HepG2 (cell line): ENCODE results near the gene GUK1. TPM values are rescaled to one million over a fixed set of nuclear protein-coding genes. Genes with fewer than 3 reads are reported as not detected.
A peak's percentile ranks its signal among the peaks of the same experiment; 100 is the strongest.

Experiments
- EZH2 ChIP-seq: conservative IDR thresholded peaks from 2 replicates; pipeline ENCODE4 v1.6.1; 2012; ENCODE audit warnings: mild to moderate bottlenecking, low read depth, low read length, moderate library complexity
- GABPA ChIP-seq, 2 experiments: IDR thresholded peaks; 2 replicates each; pipeline ENCODE4 v1.6.1; 2011 to 2016; ENCODE audit warnings: low read depth in 2 of 2, low read length in 1 of 2, missing biosample characterization in 1 of 2, missing genetic modification characterization in 1 of 2
- GATAD1 ChIP-seq: IDR thresholded peaks from 2 replicates; pipeline ENCODE4 v1.6.1; 2016; ENCODE audit warnings: missing genetic modification reagents, missing compliant biosample characterization
- GFI1 ChIP-seq: sonication (generic); formaldehyde crosslinking; IDR thresholded peaks from 2 replicates; pipeline ENCODE4 v1.5.0; 2020; ENCODE audit warnings: missing genetic modification reagents, mild to moderate bottlenecking, borderline replicate concordance
- JUNB ChIP-seq: sonication (generic); formaldehyde crosslinking; IDR thresholded peaks from 2 replicates; pipeline ENCODE4 v1.8.0; 2022; ENCODE audit warnings: missing genetic modification reagents, mild to moderate bottlenecking, borderline replicate concordance
- KIAA2018 ChIP-seq: sonication (generic); formaldehyde crosslinking; IDR thresholded peaks from 2 replicates; pipeline ENCODE4 v1.5.0; 2020; ENCODE audit warnings: mild to moderate bottlenecking, missing genetic modification reagents, borderline replicate concordance
- LCORL ChIP-seq, 2 experiments: fragments of 450-650 bp in 1 of 2; sonication (generic) in 1 of 2; formaldehyde crosslinking in 1 of 2; IDR thresholded peaks; 2 replicates each; pipeline versions ENCODE4 v1.5.0 to v1.6.1; 2017 to 2020; ENCODE audit warnings: antibody characterized with exemption in 1 of 2, missing genetic modification reagents in 1 of 2
- PRDM15 ChIP-seq: sonication (generic); formaldehyde crosslinking; IDR thresholded peaks from 2 replicates; pipeline ENCODE4 v1.4.0; 2020; ENCODE audit warnings: missing genetic modification reagents
- SMAD3 ChIP-seq: sonication (generic); formaldehyde crosslinking; IDR thresholded peaks from 2 replicates; pipeline ENCODE4 v1.4.0; 2020; ENCODE audit warnings: missing genetic modification reagents
- THAP11 ChIP-seq: IDR thresholded peaks from 2 replicates; pipeline ENCODE4 v1.6.1; 2016; ENCODE audit warnings: missing biosample characterization, missing genetic modification reagents
- ZBTB39 ChIP-seq: sonication (generic); formaldehyde crosslinking; IDR thresholded peaks from 2 replicates; pipeline ENCODE4 v1.5.0; 2020; ENCODE audit warnings: missing genetic modification reagents
- ZNF20 ChIP-seq: sonication (generic); formaldehyde crosslinking; IDR thresholded peaks from 2 replicates; pipeline ENCODE4 v1.4.0; 2020; ENCODE audit warnings: mild to moderate bottlenecking, moderate library complexity, missing genetic modification reagents
- ZNF746 ChIP-seq: sonication (generic); formaldehyde crosslinking; IDR thresholded peaks from 2 replicates; pipeline ENCODE4 v1.8.0; 2022; ENCODE audit warnings: mild to moderate bottlenecking, missing genetic modification reagents
- ZNF839 ChIP-seq: sonication (generic); formaldehyde crosslinking; IDR thresholded peaks from 2 replicates; pipeline ENCODE4 v1.4.0; 2020; ENCODE audit warnings: missing genetic modification reagents, mild to moderate bottlenecking, borderline replicate concordance
- polyA plus RNA-seq, 8 experiments: library from polyadenylated mRNA; depleted of rRNA in 3 of 8; stranded (reverse) in 7 of 8; unstranded in 1 of 8; fragments of >200 nt; fragmentation: Illumina TruSeq in 4 of 8; extraction: Trizol in 4 of 8; gene quantifications; 2 replicates each; pipeline versions ENCODE4 v1.2.1 to v1.2.3, GENCODE V29; 2011 to 2016; ENCODE audit warnings: low read depth in 4 of 8, missing spikeins in 1 of 8, mixed read lengths in 1 of 8; ENCODE audit not compliant: insufficient read depth in 1 of 8
- total RNA-seq, 5 experiments: library from RNA; depleted of rRNA; stranded (reverse); fragments of >200 nt; fragmentation: Illumina TruSeq; extraction: Trizol; gene quantifications; 2 replicates each; pipeline ENCODE4 v1.2.3, GENCODE V29; 2016; ENCODE audit warnings: low read depth in 1 of 5

The GUK1 gene
- total and polyA plus RNA-seq, 2 of the 13 experiments (the other 11 are each of a cell fraction or from before 2014, with no cell fraction given): 116 to 154 TPM

- TF ChIP-seq GFI1: peak; percentile 72; the same call in 1 of the 2 replicates
- 0 out of 2 replicates have a peak, but pooled peaks have one; percentile 57 for TF ChIP-seq SMAD3 (CRISPR knock-in tag)
- TF ChIP-seq EZH2: no peak
- peak; percentile 87 for TF ChIP-seq GATAD1
- peak; percentile 88 for TF ChIP-seq THAP11
- no peak for TF ChIP-seq JUNB (CRISPR knock-in tag)
- no peak for TF ChIP-seq LCORL (IDR thresholded peaks at IDR 0.05)
- TF ChIP-seq LCORL (CRISPR knock-in tag; IDR thresholded peaks at IDR 0.05): peak; percentile 19; the same call in 1 of the 2 replicates
- no peak for TF ChIP-seq ZNF20 (CRISPR knock-in tag)
- no peak for TF ChIP-seq ZNF839 (CRISPR knock-in tag)
- TF ChIP-seq KIAA2018 (CRISPR knock-in tag): no peak; the same call in 1 of the 2 replicates
- no peak for TF ChIP-seq GABPA (IDR thresholded peaks at IDR 0.05; ENCODE audit: low read depth, low read length)
- TF ChIP-seq GABPA (CRISPR knock-in tag; IDR thresholded peaks at IDR 0.05; ENCODE audit: low read depth): peak; percentile 77
- TF ChIP-seq ZNF746 (CRISPR knock-in tag): no peak
- TF ChIP-seq ZBTB39 (CRISPR knock-in tag): no peak
- TF ChIP-seq PRDM15: no peak
Observed at GRCh38 chr1:228165372-228166169, 25.5 kb downstream of the GUK1 start, which contains the start of gene IBA57 (continued).
